DMS 273 treated with DMSO at 0.1 percent for 48 hours (cell line): ENCODE data around the gene EXOC6B.

Experiments
- DNase-seq: peaks from one replicate; lab custom pipeline; 2025; lab: John Stamatoyannopoulos, UW

EXOC6B gene

DNA sequence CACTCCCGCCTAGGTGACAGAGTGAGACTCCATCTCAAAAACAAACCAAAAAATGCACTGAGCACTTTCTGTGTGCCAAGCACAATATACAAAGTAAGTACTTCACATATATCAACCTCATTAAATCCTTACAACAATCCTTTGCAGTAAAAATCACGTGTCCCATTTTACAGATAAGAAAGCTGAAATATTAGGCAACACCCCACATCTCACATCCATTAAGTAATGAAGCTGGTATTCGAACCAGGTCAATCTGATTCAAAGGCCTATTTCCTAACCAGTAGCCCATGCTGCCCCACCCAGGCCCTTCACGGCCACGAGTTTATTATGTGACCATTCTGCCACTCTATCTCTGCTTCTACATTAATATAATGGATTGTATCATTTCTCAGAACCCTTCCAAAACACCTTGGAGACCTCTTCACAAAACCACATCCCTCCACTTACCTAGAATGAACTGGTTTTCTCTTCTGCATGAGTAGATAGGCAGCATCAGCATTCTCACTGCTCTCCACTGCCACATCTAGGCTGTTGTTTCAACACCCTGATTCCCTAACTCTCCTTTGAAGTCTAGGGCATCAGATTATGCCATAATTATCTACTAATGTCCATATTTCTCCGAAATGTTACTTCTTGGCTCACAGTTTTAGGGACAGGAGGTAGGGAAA, 3.1 kb upstream of the EXOC6B start:
- DNase-seq: no peak

DNA sequence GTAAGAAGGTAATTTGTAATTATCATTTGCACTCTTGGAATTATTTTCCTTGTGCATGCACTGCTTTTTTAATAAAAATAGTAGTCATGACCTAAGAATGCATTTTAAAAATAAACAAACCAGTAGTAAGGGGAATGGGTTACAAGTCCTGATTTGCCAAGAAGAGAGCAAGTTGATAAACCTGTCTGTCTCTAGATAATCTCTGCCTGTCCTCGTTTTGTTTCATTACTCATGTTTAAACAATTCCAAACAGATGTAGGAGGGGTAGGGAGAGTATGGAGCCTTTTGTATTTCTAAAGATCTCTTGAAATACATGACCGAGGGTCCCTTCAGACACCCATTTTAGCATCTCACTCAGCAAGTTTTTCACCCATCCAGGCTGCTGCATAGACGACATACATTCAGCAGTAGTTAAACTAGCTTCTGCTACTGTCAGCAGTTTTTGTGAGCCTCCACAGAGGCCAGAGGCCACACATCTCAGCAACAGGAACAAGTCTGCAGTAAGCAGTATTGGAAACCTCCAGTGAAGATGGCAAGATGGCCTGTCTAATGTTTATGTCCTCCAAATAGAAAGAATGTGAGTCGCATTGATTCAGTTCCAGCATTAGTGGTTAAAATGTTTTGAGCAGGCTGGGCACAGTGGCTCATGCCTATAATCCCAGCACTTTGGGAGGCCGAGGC, 2.3 kb upstream of the EXOC6B start:
- DNase-seq: no peak

DNA sequence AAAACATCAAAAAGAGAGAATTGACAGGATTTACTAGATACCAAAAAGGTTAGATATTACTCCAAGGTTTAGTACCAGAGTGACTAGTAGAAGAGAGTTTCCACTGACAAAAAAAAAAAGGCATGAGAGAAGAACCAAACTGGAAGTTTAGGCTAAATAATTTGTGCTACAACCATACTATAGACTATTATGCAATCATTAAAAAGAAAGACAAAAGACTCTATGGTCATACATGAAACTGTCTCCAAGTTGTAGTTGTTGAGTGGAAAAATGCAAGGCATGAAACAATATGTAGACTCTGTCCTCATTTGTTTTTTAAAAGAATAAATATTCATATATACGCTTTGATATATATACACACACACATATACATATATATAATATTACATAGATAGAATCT, 1.7 kb upstream of the EXOC6B start:
- DNase-seq: no peak

DNA sequence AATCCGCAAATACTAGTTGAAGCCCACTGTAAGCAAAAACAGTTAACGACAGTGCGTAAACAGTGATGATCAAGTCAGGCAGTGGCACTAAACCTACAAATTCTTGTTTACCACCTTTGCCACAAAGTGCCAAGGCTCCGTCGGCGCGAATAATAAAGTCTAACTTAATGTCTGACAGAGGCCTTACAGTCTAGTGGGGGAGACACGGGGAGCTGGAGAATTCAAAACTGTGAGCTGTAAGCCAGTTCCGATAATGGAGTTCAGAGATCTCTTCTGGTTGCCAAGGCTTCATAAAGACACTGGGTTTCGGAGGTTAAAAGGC, 284 bp upstream of the EXOC6B start:
- DNase-seq: no peak

DNA sequence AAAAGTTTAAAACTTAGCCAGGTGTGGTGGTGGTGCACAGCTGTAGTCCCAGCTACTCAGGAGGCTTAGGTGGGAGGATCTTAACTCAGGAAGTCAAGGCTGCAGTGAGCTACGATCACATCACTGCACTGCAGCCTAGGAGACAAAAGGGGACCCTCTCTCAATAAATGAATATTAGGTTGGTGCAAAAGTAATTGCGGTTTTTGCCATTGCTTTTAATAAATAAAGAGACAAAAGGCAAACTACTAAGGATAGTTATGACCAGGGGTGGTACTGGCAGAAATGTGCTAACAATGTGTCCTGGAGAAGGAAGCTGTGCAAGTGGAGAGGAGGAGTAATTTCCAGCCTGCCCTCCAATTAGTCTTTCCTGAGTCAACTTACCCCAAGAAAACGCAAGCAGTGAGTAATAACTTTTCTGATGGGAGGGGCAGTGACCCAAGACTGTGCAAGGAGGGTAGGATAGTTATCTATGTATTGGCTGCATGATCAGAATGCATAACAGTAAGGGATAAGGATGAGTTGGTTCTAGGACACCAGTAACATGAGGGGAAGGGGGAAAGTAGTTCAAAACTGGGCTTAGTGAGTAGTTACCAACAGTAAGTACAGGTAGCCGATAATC, 1.5 kb downstream of the EXOC6B start:
- DNase-seq: no peak

DNA sequence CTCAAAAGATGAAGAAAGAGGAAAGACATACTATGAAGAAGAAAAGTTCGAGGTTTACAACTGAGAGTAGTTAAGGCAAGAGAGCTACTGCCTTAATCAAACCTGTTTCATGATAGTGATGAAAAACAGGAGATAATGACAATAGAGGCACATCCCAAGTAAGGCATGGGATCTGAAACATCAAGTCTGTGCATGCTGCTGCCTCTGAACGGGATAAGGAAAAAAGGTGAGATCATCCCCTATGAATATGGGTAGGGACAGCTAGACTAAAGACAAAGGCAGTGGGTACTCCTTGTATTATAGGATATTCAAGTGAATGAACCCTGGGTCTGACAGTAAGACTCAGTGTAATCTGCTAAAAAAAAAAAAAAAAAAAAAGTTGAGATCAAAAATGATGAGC, 3.0 kb downstream of the EXOC6B start:
- no peak for DNase-seq

DNA sequence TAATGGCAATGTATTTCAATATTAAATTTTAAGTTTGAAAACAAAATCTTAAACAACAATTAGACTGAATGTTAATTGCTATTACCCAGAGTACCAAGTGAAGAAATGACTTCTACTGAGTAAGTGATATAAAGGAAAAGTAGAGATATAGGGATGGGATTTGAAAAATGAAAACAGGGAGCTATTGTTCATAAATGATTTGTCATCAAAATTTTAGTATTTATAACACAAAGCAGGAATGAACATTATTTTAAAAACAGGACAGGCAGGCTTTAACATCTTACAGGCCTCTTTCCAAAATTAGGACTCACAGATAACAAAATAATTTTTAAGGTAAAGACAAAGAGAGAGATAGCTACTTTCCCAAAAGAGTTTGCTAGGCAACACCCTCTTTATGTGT, 3.9 kb downstream of the EXOC6B start:
- DNase-seq: no peak

DNA sequence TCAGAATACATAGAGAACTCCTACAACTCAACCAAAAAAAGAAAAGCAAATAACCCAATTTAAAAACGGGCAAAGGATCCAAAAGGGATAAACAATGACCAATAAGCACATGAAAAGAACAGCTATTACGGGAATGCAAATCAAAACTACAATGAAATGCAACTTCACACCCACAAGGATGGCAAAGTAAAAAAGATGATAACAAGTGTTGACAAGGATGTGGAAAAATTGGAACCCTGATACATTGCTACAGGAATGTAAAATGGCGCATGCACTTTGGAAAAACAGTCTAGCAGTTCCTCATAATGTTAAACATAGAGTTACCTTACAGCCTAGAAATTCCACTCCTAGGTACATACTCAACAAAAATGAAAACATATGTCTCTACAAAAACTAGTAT, 4.7 kb downstream of the EXOC6B start:
- DNase-seq: no peak

DNA sequence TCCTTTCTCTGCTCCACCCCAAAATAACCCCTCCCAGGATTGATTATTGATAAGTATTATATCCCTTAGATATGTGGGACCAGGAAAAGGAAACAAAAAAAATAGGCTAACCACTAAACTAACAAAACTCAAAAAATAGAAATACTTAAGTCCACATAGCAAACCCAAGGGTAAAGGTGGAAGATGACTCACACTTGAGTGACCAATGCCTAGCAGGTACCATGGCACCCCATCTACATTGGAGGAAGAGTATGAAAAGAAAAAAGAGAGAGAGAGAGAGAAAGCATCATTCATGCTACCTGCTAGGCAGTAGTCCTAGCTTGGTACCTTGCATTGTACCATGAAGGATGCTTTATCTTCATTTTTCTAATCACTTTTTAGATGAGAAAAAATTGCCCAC, 6.3 kb downstream of the EXOC6B start:
- DNase-seq: no peak

DNA sequence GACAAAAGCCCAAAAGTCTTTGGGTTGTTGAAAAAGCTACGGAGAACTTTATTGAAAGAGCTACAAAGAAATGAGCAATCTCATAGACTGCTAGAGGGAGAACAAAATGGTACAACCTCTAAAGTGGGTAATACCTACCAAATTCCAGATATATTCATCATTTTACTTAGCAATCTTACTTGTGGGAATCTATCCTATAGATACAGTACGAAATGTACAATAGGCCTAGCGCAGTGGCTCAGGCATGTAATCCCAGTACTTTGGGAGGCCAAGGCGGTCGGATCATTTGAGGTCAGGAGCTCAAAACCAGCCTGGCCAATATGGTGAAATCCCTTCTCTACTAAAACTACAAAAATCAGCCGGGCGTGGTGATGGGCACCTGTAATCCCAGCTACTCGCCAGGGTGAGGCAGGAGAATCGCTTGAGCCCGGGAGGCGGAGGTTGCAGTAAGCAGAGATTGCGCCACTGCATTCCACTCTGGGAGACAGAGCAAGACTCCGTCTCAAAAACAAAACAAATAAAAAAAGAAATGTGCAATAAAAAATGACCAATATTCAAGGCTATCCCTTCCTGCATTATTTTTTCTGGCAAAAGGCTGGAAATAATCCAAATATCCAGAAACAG, 10.1 kb downstream of the EXOC6B start:
- no peak for DNase-seq

DNA sequence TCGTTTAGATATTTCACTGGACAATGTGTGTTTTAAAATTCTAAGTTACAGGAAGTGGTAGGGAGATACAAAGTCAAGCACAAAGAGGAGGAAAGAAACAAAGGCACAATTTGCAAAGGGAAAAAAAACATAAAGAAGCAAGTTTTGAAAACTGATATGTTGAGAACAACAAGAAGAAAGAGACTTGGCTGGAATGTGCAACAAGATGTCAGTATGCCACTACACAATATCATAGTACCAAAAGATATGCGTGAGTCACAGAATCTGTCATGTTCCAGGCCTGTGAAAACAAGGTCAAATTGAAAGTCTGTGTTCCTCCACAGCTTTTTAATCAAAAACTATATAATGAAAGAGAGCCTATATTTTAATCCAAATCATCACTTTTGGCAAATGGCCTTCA, 12.0 kb downstream of the EXOC6B start:
- DNase-seq: no peak

DNA sequence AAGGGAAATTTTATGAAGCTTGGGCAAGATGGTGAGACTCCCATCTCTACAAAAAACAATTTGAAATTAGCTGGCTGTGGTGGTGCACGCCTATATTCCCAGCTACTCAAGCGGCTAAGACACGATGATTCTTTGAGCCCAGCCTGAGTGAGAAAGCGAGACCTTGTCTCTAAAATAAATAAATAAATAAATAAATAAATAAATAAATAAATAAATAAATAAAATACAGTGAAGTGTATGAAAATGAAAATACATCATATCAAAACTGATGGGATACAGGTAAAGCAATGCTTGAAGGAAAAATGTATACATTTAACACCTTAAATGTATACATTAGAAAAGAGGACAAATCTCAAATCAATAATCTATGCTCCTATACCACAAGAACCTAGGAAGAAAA, 15.7 kb downstream of the EXOC6B start:
- no peak for DNase-seq

DNA sequence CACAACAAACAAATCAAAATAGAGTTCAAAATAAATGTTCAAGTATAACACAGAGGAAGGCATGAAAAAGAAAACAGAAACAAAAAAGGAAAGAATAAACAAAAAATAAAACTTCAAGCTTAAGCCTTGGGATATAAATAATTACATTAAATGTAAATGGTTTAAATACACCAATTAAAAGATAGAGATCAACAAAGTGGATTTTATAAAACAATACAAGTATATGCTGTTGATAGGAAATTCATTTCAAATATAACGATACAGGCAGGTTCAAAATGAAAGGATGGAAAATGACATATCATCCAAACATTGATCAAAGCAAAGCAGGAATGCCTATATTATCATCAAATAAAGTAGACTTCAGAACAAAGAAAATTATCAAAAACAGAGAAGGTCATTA, 16.7 kb downstream of the EXOC6B start:
- no peak for DNase-seq

DNA sequence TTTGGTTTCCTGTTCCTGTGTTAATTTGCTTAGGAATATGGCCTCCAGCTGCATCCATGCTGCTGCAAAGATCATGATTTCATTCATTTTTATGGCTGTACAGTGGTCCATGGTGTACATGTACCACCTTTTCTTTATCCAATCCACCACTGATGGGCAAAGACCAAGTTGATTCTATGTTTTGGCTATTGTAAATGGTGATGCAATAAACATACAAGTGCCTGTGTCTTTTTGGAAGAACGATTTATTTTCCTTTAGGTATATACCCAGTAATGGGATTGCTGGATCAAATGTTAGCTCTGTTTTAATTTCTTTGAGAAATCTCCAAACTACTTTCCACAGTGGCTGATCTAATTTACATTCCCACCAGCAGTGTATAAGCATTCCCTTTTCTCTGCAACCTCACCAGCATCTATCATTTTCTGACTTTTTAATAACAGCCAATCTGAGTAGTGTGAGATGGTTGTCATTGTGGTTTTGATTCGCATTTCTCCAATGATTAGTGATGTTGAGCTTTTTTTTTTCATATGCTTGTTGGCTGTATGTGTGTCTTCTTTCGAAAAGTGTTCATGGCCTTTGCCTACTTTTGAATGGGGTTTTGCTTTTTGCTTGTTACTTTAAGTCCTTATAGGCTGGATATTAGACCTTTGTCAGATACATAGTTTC, 19.4 kb downstream of the EXOC6B start:
- DNase-seq: no peak

DNA sequence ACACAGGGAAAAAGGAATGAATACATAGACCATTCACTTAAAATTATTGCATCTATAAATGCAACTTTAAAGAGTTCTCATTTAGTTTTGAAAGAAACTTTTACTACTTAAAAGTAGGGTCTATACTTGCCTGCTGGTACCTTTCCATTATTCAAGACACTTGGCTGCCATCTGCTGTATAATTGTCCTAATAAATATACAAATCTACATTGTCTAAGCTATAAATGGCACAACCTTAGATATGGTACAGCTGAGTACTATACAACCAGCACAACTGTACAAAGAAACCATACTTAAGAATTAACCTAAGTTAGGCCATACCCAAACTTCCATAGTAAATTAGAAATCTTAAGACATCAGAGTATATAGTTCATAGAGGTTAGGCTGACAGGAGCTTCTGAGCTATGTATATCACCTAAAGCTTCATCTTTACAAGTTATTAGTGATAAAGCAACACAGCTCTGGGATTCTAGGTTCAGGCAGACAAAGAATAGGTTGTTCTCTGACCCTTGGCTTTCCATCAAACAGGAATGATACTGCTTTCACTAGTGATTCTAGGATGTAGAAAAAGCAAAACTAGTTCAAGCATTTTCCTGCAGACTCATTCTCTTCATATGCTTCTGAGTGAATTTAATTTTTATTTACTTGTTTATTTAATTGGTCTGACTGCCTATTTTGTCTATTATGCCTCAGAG, 22.1 kb downstream of the EXOC6B start:
- DNase-seq: no peak

DNA sequence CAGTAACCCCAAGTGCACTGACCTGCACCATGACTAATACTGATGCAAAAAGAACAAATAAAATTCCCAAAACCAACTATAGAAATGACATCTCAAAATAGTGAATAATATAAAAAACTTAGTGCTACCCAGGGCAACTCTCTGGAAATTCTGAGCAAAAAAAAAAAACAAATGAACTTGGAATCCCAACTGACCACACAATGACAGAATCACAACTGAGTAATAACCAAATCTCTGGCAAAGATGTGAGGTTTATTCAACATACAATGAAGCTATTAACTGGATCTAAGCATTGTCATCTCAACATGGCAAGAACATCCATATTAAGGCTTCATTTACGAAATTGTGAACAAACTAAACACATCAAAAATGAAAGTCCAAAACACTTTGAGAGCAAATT, 22.7 kb downstream of the EXOC6B start:
- DNase-seq: no peak

DNA sequence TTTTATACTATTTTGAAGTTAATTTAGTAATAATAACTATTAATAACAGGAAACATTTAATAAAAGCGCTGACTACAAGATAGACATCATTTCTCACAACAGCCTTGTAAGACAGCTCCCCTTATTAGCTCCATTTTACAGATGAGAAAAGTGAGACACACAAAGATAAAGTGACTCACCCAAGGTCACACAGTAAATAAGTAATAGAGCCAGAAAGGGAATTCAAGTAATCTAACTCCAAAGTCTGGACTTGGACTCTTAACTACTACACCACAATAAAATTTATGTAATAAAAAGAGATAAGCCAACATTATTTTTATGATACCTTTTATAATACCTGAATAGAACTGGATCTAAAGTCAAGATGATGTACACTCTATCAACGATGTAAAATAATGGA, 25.3 kb downstream of the EXOC6B start:
- no peak for DNase-seq

DNA sequence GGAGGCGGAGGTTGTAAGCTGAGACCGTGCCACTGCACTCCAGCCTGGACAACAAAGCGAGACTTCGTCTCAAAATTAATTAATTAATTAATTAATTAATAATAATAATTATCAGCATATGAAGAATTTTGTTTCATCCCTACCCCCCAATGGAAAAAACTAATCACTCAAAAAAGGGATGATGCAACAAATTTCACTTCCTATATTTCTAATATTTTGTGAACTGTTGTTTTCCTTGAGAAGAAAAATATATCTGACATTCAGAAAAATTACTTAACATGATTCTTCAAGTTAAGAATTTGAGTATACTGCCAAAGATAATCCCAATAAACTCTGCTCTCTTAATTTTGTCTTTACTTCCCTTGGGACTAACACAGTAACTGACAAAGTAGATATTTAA, 28.1 kb downstream of the EXOC6B start:
- no peak for DNase-seq

DNA sequence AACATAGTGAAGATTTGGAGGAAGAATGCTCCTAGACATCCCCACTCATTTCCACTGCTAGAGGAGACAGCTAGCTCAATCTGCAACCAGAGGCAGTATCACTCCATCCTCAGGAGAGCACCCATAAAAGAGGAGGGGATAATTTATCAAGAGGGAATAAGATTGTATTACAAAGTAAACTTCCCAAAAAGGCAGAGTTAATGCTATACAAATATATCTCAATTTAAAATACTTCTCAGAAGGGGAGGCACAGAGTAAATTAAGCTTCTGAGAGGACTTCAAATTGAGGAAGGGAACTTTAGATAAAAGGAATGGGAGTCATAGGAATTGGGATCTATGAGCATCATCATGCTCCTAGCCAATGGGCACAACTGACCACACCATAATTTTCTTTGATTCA, 29.1 kb downstream of the EXOC6B start:
- DNase-seq: no peak

DNA sequence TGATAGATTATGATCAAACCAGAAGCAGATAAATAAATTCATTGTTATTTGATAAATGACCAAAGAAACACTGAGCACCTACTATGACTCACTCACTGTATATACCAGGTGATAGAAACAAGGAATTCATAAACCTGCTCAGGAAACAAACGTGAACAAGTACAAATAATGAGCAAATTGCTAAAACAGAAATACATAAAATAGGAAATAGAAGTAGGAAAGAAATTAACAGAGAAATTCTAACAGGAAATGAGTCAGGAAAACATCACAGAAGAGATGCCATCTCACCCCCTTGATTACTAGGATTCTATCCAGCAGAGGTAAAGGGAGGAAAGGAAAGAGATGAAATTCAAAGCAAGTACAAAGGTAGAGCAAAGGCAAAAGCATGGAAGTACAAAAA, 31.3 kb downstream of the EXOC6B start:
- DNase-seq: no peak

DNA sequence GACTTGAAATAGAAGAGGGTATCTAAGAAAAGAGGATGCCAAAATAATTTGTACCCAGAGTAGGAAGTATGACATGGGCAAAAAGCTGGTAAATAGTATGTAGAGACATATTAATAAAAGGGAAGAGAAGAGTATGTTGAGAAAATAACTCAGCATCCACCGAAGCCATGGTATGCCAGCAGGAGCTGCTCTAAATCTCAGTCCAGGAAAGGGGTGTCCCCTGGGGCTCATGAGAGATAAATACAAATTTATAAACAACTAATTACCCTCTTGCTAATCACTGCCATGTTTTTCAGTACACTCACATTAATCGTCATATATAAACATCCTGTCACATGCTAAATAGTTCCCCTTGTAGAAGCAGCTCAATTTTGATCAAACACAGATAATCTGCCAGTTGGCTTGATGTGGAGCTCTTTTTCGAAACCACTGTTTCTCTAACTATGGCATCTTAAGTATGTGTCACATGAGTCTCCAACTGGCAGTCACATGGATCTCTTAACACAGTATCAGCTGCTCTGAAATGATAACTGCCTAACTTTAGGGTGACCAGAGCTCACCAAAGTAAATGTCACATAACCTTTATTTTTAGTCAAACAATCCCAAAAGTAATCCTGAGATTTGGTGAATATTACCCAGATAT, 31.9 kb downstream of the EXOC6B start:
- DNase-seq: no peak

DNA sequence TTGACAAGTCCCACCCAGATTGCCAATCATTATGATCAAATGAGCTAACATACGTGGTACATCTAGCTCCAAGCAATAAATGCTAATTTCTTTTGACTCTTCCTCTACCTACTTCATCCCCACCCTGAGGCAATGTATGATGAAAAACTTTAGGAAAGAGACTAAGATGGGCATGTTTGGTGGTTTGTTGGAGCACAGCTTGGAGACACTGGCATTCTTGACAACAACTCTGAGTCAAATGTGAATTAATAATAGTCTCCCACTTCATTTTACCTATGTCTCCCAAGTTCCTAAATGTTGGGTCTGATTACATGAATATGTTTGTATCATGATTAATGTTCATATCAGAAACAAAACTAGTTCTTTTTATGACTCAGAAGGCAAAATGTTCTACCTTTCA, 36.6 kb downstream of the EXOC6B start:
- DNase-seq: no peak
